ENCODE data around the gene UNC13D. TPM values are rescaled to one million over a fixed set of nuclear protein-coding genes. Genes with fewer than 3 reads are reported as not detected.
"Not testable (repeated sequence)": the region's sequence is repeated elsewhere in the genome, so short reads cannot be mapped to it uniquely, and the experiment has no call there.

Gene UNC13D
- total RNA-seq, 1 experiment from 2014 or later = 3.5 TPM

DNA sequence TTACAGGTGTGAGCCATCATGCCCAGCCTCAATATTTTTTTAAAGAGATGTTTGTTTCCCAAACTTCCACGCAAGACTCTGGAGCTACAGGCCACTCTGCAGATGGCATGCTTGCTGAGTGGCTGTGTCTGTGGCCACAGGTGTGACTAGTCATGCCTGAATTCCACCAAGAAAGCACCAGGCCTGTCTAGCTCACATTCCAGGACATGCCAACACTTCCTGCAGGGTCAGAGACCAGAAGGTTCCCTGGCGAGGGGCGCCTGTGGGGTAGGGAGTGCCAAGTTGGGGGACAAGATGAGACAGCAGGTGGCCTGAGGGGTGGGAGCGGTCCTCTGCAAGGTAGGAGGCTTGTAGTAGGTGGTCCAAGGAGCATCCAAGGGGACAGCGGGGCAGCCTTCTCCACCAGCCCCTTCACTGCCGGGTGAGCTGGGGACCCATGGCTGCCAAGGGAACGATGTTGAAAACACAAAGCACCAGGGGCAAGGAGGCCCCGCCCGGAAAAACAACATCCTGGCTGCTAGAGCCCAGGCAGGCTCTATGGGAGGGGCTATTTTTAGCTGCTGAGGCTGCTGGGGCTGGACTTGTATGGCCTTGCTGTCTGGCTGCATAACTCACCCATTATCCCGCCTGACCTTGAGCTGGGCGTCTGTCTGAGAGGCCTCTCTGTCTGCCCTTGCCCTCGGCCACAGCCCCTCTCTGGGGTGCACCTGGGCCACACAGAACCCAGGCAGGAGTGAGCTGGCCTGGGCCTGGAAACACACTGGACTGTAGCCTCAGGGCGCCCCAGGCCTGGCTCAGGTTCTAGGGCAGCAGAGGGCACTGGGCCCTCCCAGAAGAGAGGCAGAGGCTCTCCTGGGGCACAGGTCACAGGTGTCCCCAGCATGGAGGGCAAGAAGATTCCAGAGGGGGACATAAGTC is 28.5 kb upstream of the UNC13D start:
- peak overlapping the region; percentile 78 for H3K27ac Mint-ChIP-seq (ENCODE audit: low read depth, unreplicated experiment)
- BruUV-seq (replicated peaks) = no TSS peak
- peaks cover 33% of the 10 kb centered on the region for H3K4me1 Mint-ChIP-seq (ENCODE audit: insufficient read depth, unreplicated experiment)
- TF ChIP-seq, protein P1, sequence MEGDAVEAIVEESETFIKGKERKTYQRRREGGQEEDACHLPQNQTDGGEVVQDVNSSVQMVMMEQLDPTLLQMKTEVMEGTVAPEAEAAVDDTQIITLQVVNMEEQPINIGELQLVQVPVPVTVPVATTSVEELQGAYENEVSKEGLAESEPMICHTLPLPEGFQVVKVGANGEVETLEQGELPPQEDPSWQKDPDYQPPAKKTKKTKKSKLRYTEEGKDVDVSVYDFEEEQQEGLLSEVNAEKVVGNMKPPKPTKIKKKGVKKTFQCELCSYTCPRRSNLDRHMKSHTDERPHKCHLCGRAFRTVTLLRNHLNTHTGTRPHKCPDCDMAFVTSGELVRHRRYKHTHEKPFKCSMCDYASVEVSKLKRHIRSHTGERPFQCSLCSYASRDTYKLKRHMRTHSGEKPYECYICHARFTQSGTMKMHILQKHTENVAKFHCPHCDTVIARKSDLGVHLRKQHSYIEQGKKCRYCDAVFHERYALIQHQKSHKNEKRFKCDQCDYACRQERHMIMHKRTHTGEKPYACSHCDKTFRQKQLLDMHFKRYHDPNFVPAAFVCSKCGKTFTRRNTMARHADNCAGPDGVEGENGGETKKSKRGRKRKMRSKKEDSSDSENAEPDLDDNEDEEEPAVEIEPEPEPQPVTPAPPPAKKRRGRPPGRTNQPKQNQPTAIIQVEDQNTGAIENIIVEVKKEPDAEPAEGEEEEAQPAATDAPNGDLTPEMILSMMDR (IDR thresholded peaks at IDR 0.05; ENCODE audit: unreplicated experiment) = no peak
- no peak overlapping the region for H3K4me3 Mint-ChIP-seq (ENCODE audit: unreplicated experiment)
- ChIA-PET CTCF (interaction anchor here (0.5 to 1.5 kb wide), 4 partner anchors 11 to 80 kb away, joined by 3 to 4 read pairs (median 4); no protein-coding TSS in a partner anchor), POLR2A (interaction anchor here (0.6 to 2.7 kb wide), 17 partner anchors 9 to 576 kb away, joined by 3 to 32 read pairs (median 3); partner anchors contain the start of genes MRPL38, TRIM65 and WBP2)
- DNase-seq (ENCODE audit: unreplicated experiment) = peak; percentile 78
- peaks cover 34% of the 10 kb centered on the region for H3K36me3 Mint-ChIP-seq (ENCODE audit: insufficient read depth, unreplicated experiment)
- H3K27me3 Mint-ChIP-seq (ENCODE audit: insufficient read depth, unreplicated experiment) = no peaks in the 10 kb centered on the region
- no peaks in the 10 kb centered on the region for H3K9me3 Mint-ChIP-seq (ENCODE audit: unreplicated experiment)
- intact Hi-C loops (cut with micrococcal nuclease) = no loop called here

DNA sequence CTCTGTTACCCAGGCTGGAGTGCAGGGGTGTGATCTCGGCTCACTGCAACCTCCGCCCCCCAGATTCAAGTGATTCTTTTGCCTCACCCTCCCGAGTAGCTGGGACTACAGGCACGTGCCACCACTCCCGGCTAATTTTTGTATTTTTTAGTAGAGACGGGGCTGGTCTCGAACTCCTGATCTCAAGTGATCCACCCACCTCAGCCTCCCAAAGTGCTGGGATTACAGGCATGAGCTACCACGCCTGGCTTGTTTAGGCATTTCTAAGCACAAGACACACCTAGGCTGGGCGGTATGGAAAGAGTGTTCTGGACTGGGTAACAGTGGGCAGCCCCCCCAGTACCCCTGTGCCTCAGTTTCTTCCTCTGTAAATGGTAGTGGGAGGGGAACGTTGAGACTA is 26.0 kb upstream of the UNC13D start:
- DNase-seq (ENCODE audit: unreplicated experiment); H3K27me3 Mint-ChIP-seq (ENCODE audit: insufficient read depth, unreplicated experiment); intact Hi-C loops (cut with micrococcal nuclease); H3K4me3 Mint-ChIP-seq (ENCODE audit: unreplicated experiment); H3K9me3 Mint-ChIP-seq (ENCODE audit: unreplicated experiment); BruUV-seq (replicated peaks): not testable (repeated sequence)
- POLR2A ChIA-PET = interaction anchor here (1.0 to 4.6 kb wide), 3 partner anchors 10 to 86 kb away, joined by 3 to 30 read pairs (median 4); partner anchors contain the start of gene WBP2
- Mint-ChIP-seq H3K36me3 (ENCODE audit: insufficient read depth, unreplicated experiment) (peaks cover 18% of the 10 kb centered on the region), H3K27ac (ENCODE audit: low read depth, unreplicated experiment) (peak overlapping the region; percentile 81), H3K4me1 (ENCODE audit: insufficient read depth, unreplicated experiment) (peaks cover 20% of the 10 kb centered on the region)
- CTCF ChIA-PET = interaction anchor here (0.6 to 1.0 kb wide), 2 partner anchors 9 to 40 kb away, joined by 4 to 7 read pairs; no protein-coding TSS in a partner anchor

DNA sequence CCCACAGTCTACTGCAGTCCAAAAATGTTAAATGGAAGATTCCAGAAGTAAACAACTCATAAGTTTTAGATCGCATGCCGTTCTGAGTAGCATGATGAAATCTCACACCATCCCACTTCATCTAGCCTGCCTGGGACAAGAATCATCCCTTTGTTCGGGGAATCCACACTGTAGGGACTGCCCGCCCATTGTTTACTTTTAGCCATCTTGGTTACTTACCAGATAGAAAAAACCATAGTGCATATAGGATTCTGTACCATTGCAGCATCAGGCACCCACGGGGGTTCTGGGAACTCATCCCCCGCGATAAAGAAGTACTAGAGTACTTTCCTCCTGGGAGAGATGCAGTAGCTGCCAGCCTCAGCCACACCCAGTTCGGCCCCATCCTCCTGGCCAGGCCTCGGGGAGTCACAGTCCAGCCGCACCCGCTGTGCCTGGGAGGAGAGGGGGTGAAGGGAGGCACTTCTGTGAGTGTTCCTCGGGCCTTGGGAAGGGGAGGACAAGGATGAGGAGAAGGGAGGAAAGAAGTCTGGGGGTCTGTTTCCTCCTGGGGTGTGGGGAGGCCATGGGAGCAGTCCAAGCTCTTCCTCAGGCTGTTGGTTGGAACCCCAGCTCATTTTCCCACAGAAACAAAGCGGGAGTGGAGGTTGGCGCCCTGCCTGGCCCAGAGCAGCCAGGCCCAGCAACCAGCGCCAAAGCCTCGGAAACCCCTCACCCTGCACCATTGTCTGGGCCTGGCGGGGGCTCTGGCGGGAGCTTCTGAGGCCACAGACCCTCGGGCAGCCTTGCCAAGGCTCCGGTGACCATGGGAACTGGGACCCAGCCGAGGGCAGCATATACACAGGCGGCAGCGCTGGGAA is 25.3 kb upstream of the UNC13D start:
- peak; percentile 70 for DNase-seq (ENCODE audit: unreplicated experiment)
- H3K4me1 Mint-ChIP-seq (ENCODE audit: insufficient read depth, unreplicated experiment) = peaks cover 20% of the 10 kb centered on the region
- peak overlapping the region; percentile 81 for H3K27ac Mint-ChIP-seq (ENCODE audit: low read depth, unreplicated experiment)
- peak overlapping the region; percentile 35 for H3K4me3 Mint-ChIP-seq (ENCODE audit: unreplicated experiment)
- BruUV-seq (replicated peaks) = no TSS peak
- intact Hi-C loops (cut with micrococcal nuclease) = no loop called here
- no peaks in the 10 kb centered on the region for H3K27me3 Mint-ChIP-seq (ENCODE audit: insufficient read depth, unreplicated experiment)
- POLR2A ChIA-PET = interaction anchor here (0.5 to 4.6 kb wide), 4 partner anchors 10 to 86 kb away, joined by 3 to 30 read pairs (median 4); partner anchors contain the start of gene WBP2
- TF ChIP-seq, protein P1 (IDR thresholded peaks at IDR 0.05; ENCODE audit: unreplicated experiment) = no peak
- CTCF ChIA-PET = interaction anchor here (1.0 kb wide), 1 partner anchor 8 kb away, joined by 7 read pairs; no protein-coding TSS in a partner anchor
- peaks cover 17% of the 10 kb centered on the region for H3K36me3 Mint-ChIP-seq (ENCODE audit: insufficient read depth, unreplicated experiment)
- no peaks in the 10 kb centered on the region for H3K9me3 Mint-ChIP-seq (ENCODE audit: unreplicated experiment)

DNA sequence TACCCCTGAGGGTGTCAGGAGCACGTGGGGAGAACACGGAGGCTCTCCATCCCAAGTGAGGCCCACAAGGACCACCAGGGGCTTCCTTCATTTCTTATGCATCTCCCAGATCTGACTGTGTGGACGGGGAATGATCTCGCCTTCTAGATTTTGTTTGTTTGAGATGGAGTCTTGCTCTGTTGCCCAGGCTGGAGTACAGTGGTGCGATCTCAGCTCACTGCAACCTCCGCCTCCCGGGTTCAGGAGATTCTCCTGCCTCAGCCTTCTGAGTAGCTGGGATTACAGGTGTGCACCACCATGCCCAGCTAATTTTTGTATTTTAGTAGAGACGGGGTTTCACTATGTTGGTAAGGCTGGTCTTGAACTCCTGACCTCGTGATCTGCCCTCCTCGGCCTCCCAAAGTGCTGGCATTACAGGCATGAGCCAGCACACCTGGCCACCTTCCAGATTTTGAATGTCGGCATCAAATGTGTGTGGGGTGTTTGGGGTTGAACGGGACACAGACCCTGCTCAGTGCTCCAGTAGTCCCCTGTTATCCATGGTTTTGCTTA is 24.6 kb upstream of the UNC13D start:
- BruUV-seq (replicated peaks); H3K9me3 Mint-ChIP-seq (ENCODE audit: unreplicated experiment); H3K4me3 Mint-ChIP-seq (ENCODE audit: unreplicated experiment); CTCF ChIA-PET; H3K27me3 Mint-ChIP-seq (ENCODE audit: insufficient read depth, unreplicated experiment); DNase-seq (ENCODE audit: unreplicated experiment); intact Hi-C loops (cut with micrococcal nuclease): not testable (repeated sequence)
- Mint-ChIP-seq H3K36me3 (ENCODE audit: insufficient read depth, unreplicated experiment) (peaks cover 13% of the 10 kb centered on the region), H3K4me1 (ENCODE audit: insufficient read depth, unreplicated experiment) (peaks cover 20% of the 10 kb centered on the region), H3K27ac (ENCODE audit: low read depth, unreplicated experiment) (peak overlapping the region; percentile 81)
- POLR2A ChIA-PET = interaction anchor here (0.5 to 4.6 kb wide), 6 partner anchors 8 to 629 kb away, joined by 3 to 30 read pairs (median 4); partner anchors contain the start of gene WBP2

DNA sequence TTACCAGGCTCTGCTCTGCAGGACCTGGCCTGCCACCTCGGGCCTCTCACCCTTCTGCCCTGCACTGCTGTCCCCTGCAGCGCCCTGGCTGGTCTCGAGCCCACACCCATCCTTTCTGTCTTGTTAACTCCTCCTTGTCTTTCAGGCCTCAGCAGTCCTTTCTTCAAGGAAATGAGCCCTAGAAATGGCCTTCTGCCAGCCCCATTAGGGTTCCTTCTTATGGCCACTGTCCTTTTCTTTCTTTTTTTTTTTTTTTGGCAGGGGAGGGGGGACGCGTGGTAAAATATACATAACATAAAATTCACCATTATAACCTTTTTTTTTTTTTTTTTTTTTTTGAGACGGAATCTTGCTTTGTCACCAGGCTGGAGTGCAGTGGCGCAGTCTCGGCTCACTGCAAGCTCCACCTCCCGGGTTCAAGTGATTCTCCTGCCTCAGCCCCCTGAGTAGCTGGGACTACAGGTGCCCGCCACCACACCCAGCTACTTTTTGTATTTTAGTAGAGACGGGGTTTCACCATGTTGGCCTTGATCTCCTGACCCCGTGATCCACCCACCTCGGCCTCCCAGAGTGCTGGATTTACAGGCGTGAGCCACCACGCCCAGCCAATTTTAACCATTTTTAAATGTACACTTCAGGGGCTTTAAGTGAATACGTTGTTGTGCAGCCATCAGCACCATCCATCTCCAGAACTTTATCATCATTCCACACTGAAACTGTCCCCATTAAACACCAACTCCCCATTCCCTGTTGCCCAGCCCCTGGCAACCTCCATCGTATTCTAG is 21.4 kb upstream of the UNC13D start:
- ChIA-PET POLR2A (interaction anchor here (1.2 kb wide), 1 partner anchor 11 kb away, joined by 3 read pairs; the partner anchor contains the start of gene WBP2), CTCF (interaction anchor here (0.6 to 0.9 kb wide), 2 partner anchors 19 to 20 kb away, joined by 3 read pairs; no protein-coding TSS in a partner anchor)
- intact Hi-C loops (cut with micrococcal nuclease); DNase-seq (ENCODE audit: unreplicated experiment); BruUV-seq (replicated peaks); H3K9me3 Mint-ChIP-seq (ENCODE audit: unreplicated experiment); H3K27ac Mint-ChIP-seq (ENCODE audit: low read depth, unreplicated experiment); H3K27me3 Mint-ChIP-seq (ENCODE audit: insufficient read depth, unreplicated experiment); H3K4me3 Mint-ChIP-seq (ENCODE audit: unreplicated experiment); H3K36me3 Mint-ChIP-seq (ENCODE audit: insufficient read depth, unreplicated experiment): not testable (repeated sequence)
- peaks cover 16% of the 10 kb centered on the region for H3K4me1 Mint-ChIP-seq (ENCODE audit: insufficient read depth, unreplicated experiment)

DNA sequence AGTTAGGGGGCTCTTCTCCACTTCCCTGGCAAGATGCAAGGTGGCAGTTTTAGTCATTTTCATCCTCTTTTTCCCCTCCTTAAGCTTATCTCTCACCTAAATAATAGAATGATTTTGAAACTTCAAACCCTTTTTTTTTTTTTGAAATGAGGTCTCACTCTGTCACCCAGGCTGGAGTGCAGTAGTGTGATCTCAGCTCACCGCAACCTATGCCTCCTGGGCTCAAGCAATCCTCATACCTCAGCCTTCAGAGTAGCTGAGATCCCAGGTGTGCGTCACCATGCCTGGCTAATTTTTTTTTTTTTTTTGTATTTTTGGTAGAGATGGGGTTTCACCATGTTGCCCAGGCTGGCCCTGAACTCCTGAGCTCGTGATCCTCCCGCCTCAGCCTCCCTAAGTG is 20.7 kb upstream of the UNC13D start:
- H3K36me3 Mint-ChIP-seq (ENCODE audit: insufficient read depth, unreplicated experiment); H3K27ac Mint-ChIP-seq (ENCODE audit: low read depth, unreplicated experiment); H3K9me3 Mint-ChIP-seq (ENCODE audit: unreplicated experiment); H3K27me3 Mint-ChIP-seq (ENCODE audit: insufficient read depth, unreplicated experiment); intact Hi-C loops (cut with micrococcal nuclease); H3K4me3 Mint-ChIP-seq (ENCODE audit: unreplicated experiment); BruUV-seq (replicated peaks); DNase-seq (ENCODE audit: unreplicated experiment): not testable (repeated sequence)
- peaks cover 12% of the 10 kb centered on the region for H3K4me1 Mint-ChIP-seq (ENCODE audit: insufficient read depth, unreplicated experiment)
- POLR2A ChIA-PET = interaction anchor here (1.2 kb wide), 1 partner anchor 10 kb away, joined by 3 read pairs; the partner anchor contains the start of gene WBP2
- CTCF ChIA-PET = interaction anchor here (0.6 to 0.9 kb wide), 2 partner anchors 19 to 452 kb away, joined by 3 to 7 read pairs; no protein-coding TSS in a partner anchor
